K562 (cell line): ENCODE data around the gene TSPAN13. TPM values are rescaled to one million over a fixed set of nuclear protein-coding genes. Genes with fewer than 3 reads are reported as not detected.

Source experiments
- BRD4 ChIP-seq: fragments of 200-600 bp; sonication (generic); IDR thresholded peaks from 2 replicates; pipeline ENCODE4 v1.6.1; 2017; ENCODE audit warnings: inconsistent platforms
- CCAR2 ChIP-seq: fragments of 200-400 bp; formaldehyde crosslinking; IDR thresholded peaks from 2 replicates; pipeline ENCODE4 v1.6.1; 2017; ENCODE audit warnings: mild to moderate bottlenecking, low read depth, low read length
- CHD1 ChIP-seq: fragments of 200-600 bp; sonication (generic); IDR thresholded peaks from one replicate; pipeline ENCODE4 v1.6.1; 2012; ENCODE audit warnings: mild to moderate bottlenecking, moderate library complexity, low read length, inconsistent platforms
- ESRRB ChIP-seq: fragments of 250-450 bp; sonication (Bioruptor Pico); IDR thresholded peaks from 2 replicates; pipeline ENCODE4 v1.5.0; 2020; ENCODE audit warnings: mild to moderate bottlenecking, moderate library complexity, borderline replicate concordance
- FOXJ2 ChIP-seq: fragments of 200-800 bp; sonication (Bioruptor generic); IDR thresholded peaks from 2 replicates; pipeline ENCODE4 v1.6.1; 2016; ENCODE audit warnings: missing genetic modification characterization, missing compliant biosample characterization
- HMGN3 ChIP-seq: IDR thresholded peaks from 2 replicates; pipeline ENCODE4 v1.6.1; 2011; ENCODE audit warnings: borderline replicate concordance, low read depth, mild to moderate bottlenecking, mixed read lengths, low read length; ENCODE audit not compliant: insufficient read length; ENCODE audit errors: extremely low read depth
- JUNB ChIP-seq: fragments of 450-650 bp; formaldehyde crosslinking; conservative IDR thresholded peaks from 2 replicates; pipeline ENCODE4 v1.4.0; 2020; ENCODE audit warnings: mild to moderate bottlenecking
- KAT2B ChIP-seq: IDR thresholded peaks from one replicate; pipeline ENCODE4 v1.6.1; 2012; ENCODE audit warnings: low read depth, mild to moderate bottlenecking, control low read depth, inconsistent platforms, low read length, moderate library complexity
- MAFK ChIP-seq: IDR thresholded peaks from 2 replicates; pipeline ENCODE4 v1.6.1; 2011; ENCODE audit warnings: low read length, improper control_type of control experiment
- MECOM ChIP-seq: fragments of 250-450 bp; sonication (Bioruptor Pico); IDR thresholded peaks from 2 replicates; pipeline ENCODE4 v1.8.0; 2022; ENCODE audit warnings: inconsistent platforms
- NFRKB ChIP-seq: fragments of 450-650 bp; IDR thresholded peaks from 2 replicates; pipeline ENCODE4 v1.6.1; 2016; ENCODE audit warnings: low read depth
- RCOR1 ChIP-seq, 2 experiments: IDR thresholded peaks; 2 replicates each; pipeline ENCODE4 v1.6.1; 2012; ENCODE audit warnings: low read depth in 2 of 2, low read length in 2 of 2, borderline replicate concordance in 1 of 2, improper control_type of control experiment in 1 of 2
- SMC3 ChIP-seq: conservative IDR thresholded peaks from 2 replicates; pipeline ENCODE4 v1.6.1; 2011; ENCODE audit warnings: low read depth, low read length, improper control_type of control experiment; ENCODE audit not compliant: insufficient read depth
- SOX6 ChIP-seq: fragments of 450-650 bp; IDR thresholded peaks from 2 replicates; pipeline ENCODE4 v1.6.1; 2014; ENCODE audit warnings: mild to moderate bottlenecking
- SRSF3 ChIP-seq: fragments of 200-400 bp; formaldehyde crosslinking; IDR thresholded peaks from 2 replicates; pipeline ENCODE4 v1.6.1; 2016; ENCODE audit warnings: mild to moderate bottlenecking, low read length, moderate library complexity; ENCODE audit not compliant: insufficient read depth
- STAT5A ChIP-seq: IDR thresholded peaks from 2 replicates; pipeline ENCODE4 v1.6.1; 2012; ENCODE audit warnings: low read length, inconsistent platforms, borderline replicate concordance
- TCF7L2 ChIP-seq: fragments of 150-350 bp; IDR thresholded peaks from 2 replicates; pipeline ENCODE4 v1.6.1; 2016; ENCODE audit warnings: low read depth, mild to moderate bottlenecking, low read length, moderate library complexity
- TFAM ChIP-seq: fragments of 250-450 bp; sonication (Bioruptor Pico); conservative IDR thresholded peaks from 2 replicates; pipeline ENCODE4 v1.5.0; 2021; ENCODE audit warnings: mild to moderate bottlenecking, moderate library complexity
- TSC22D4 ChIP-seq: fragments of 450-650 bp; IDR thresholded peaks from 2 replicates; pipeline ENCODE4 v1.6.1; 2016; ENCODE audit warnings: missing genetic modification characterization, missing biosample characterization, control low read depth
- ZNF311 ChIP-seq: fragments of 250-450 bp; sonication (Bioruptor Pico); IDR thresholded peaks from 2 replicates; pipeline ENCODE4 v1.4.0; 2020; ENCODE audit warnings: mild to moderate bottlenecking, moderate library complexity
- ZNF764 ChIP-seq: fragments of 250-450 bp; sonication (Bioruptor Pico); IDR thresholded peaks from 2 replicates; pipeline ENCODE4 v1.4.0; 2020; ENCODE audit warnings: low read depth, mild to moderate bottlenecking, moderate library complexity
- polyA plus RNA-seq, 8 experiments: library from polyadenylated mRNA; depleted of rRNA in 4 of 8; stranded (reverse) in 5 of 8; unstranded in 3 of 8; fragments of >200 nt; fragmentation: Nextera tagmentation in 2 of 8; fragmentation: Illumina TruSeq in 1 of 8; extraction: Ambion mirVana in 2 of 8; extraction: Trizol in 1 of 8; gene quantifications; 2 replicates each; pipeline versions ENCODE4 v1.2.1 to v1.2.3, GENCODE V29; 2011 to 2014; ENCODE audit warnings: inconsistent platforms in 1 of 8, missing spikeins in 1 of 8
- total RNA-seq, 7 experiments: library from RNA; depleted of rRNA in 6 of 7; stranded (reverse); fragments of >200 nt in 6 of 7; fragmentation: Illumina TruSeq in 2 of 7; extraction: Trizol in 2 of 7; gene quantifications; 2 replicates each; pipeline versions ENCODE4 v1.2.1 to v1.2.3, GENCODE V29; 2011 to 2021; ENCODE audit warnings: low replicate concordance in 1 of 7
- TF ChIP-seq, protein P1 (sequence below), 2 experiments: fragments of 450-650 bp; IDR thresholded peaks; 2 replicates each; pipeline ENCODE4 v1.6.1; 2018; ENCODE audit warnings: mild to moderate bottlenecking in 2 of 2, low read depth in 1 of 2; ENCODE audit not compliant: partially characterized antibody in 2 of 2
- TF ChIP-seq, protein P2 (sequence below): sonication (generic); formaldehyde crosslinking; IDR thresholded peaks from 2 replicates; pipeline ENCODE4 v1.8.0; 2022; ENCODE audit warnings: missing genetic modification reagents, mild to moderate bottlenecking, borderline replicate concordance

The TSPAN13 gene
- total and polyA plus RNA-seq, 9 of the 15 experiments (the other 6 are each of a cell fraction or from before 2014, with no cell fraction given) = 7.8 to 46.3 (median 20.0) TPM

GRCh38 chr7:16753102-16753931 is at the start of gene TSPAN13 (continued):
- no peak for TF ChIP-seq ZNF764 (CRISPR knock-in tag)
- TF ChIP-seq TSC22D4 (tag) = no peak
- TF ChIP-seq BRD4 = no peak
- peak; percentile 51 for TF ChIP-seq HMGN3
- TF ChIP-seq JUNB (CRISPR knock-in tag) = no peak
- TF ChIP-seq SMC3 = no peak
- TF ChIP-seq ZNF311 = no peak
- no peak for TF ChIP-seq STAT5A
- no peak; a peak in 1 of 4 replicates for TF ChIP-seq RCOR1 (IDR thresholded peaks at IDR 0.05; ENCODE audit: borderline replicate concordance in 1 of 2, low read depth in 2 of 2, low read length in 2 of 2)
- no peak for TF ChIP-seq MECOM (CRISPR knock-in tag)
- TF ChIP-seq SRSF3 = no peak
- TF ChIP-seq, protein P1, sequence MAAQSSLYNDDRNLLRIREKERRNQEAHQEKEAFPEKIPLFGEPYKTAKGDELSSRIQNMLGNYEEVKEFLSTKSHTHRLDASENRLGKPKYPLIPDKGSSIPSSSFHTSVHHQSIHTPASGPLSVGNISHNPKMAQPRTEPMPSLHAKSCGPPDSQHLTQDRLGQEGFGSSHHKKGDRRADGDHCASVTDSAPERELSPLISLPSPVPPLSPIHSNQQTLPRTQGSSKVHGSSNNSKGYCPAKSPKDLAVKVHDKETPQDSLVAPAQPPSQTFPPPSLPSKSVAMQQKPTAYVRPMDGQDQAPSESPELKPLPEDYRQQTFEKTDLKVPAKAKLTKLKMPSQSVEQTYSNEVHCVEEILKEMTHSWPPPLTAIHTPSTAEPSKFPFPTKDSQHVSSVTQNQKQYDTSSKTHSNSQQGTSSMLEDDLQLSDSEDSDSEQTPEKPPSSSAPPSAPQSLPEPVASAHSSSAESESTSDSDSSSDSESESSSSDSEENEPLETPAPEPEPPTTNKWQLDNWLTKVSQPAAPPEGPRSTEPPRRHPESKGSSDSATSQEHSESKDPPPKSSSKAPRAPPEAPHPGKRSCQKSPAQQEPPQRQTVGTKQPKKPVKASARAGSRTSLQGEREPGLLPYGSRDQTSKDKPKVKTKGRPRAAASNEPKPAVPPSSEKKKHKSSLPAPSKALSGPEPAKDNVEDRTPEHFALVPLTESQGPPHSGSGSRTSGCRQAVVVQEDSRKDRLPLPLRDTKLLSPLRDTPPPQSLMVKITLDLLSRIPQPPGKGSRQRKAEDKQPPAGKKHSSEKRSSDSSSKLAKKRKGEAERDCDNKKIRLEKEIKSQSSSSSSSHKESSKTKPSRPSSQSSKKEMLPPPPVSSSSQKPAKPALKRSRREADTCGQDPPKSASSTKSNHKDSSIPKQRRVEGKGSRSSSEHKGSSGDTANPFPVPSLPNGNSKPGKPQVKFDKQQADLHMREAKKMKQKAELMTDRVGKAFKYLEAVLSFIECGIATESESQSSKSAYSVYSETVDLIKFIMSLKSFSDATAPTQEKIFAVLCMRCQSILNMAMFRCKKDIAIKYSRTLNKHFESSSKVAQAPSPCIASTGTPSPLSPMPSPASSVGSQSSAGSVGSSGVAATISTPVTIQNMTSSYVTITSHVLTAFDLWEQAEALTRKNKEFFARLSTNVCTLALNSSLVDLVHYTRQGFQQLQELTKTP (IDR thresholded peaks at IDR 0.05; ENCODE audit: low read depth in 1 of 2, partially characterized antibody in 2 of 2) = no peak
- no peak for TF ChIP-seq KAT2B
- TF ChIP-seq TCF7L2 = no peak
- TF ChIP-seq SOX6 = peak; percentile 56
- TF ChIP-seq MAFK = no peak
- no peak for TF ChIP-seq CHD1
- TF ChIP-seq ESRRB (CRISPR knock-in tag) = no peak
- TF ChIP-seq, protein P2, sequence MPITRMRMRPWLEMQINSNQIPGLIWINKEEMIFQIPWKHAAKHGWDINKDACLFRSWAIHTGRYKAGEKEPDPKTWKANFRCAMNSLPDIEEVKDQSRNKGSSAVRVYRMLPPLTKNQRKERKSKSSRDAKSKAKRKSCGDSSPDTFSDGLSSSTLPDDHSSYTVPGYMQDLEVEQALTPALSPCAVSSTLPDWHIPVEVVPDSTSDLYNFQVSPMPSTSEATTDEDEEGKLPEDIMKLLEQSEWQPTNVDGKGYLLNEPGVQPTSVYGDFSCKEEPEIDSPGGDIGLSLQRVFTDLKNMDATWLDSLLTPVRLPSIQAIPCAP = no peak
- TF ChIP-seq TFAM (CRISPR knock-in tag) = no peak
- no peak for TF ChIP-seq CCAR2
- no peak for TF ChIP-seq FOXJ2 (tag)
- TF ChIP-seq NFRKB = no peak
